ENCODE data around the gene NDUFS4.
"Not testable (repeated sequence)": the region's sequence is repeated elsewhere in the genome, so short reads cannot be mapped to it uniquely, and the experiment has no call there.

NDUFS4 gene

DNA sequence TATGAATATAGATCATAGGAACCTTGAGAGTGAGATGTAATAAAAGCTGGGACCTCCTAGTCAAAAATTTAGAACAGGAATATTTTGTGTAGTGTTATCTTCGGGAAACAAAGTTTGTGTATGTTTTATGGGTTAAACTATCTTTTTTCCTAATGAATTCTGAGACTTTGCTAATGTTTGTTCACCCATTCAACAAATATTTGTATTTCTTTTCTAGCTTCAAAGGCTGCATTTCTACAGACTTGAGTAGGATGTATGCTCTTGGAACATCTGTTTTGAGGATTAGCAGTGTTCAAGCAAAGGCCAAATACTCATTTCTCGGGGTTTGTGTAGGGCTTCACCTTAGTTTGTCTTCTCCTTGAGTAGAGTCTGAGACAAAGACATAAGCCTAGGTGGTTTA, 16.2 kb downstream of the NDUFS4 start:
- no peak for DNase-seq

DNA sequence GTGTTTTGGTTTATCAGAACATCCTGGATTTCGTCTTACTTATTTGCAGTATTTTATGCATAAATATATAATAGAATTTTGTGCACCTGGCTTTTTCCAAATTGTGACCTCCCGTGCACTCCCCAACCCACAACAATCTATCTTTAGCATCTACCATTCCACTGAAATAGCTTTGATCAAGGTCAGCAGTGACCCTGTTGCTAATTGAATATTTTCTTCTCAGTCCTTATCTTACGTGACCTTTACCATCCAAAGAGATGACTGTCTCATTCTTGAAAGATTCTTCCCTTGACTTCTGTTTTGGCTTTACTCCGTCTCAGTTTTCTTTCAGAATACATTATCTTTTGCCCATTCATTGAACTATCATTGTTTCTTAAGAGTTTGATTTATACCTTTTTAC, 18.4 kb downstream of the NDUFS4 start:
- no peak for DNase-seq

DNA sequence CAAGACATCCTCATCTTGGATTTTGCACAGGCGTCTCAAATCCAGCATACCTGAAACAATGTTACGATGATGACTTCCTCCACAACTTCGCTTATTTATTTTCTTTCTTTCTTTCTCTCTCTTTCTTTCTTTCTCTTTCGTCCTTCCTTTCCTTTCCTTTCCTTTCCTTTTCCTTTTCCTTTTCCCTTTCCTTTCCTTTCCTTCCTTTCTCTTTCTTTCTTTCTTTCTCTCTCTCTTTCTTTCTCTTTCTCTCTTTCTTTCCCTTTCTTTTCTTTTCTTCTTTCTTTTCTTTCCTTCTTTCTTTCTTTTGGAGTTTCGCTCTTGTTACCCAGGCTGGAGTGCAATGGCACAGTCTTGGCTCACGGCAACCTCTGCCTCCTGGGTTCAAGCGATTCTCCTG, 20.1 kb downstream of the NDUFS4 start:
- DNase-seq, result no peak

DNA sequence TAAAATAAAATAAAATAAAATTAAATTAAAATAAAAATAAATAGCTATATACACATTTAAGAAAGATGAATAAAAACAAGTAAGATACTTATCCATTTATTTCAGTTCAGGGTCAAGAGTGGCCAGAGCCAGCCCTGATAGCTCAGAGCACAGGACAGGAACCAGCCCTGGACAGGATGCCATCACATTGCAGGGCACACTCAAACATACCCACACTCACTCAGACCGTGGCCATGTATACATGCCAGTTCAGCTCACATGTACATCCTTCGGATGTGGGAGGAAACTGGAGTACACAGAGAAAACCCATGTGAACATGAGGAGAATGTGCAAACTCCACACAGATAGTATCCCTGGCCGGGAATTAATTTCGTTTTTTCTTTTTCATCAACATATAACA, 21.8 kb downstream of the NDUFS4 start:
- DNase-seq, result no peak

DNA sequence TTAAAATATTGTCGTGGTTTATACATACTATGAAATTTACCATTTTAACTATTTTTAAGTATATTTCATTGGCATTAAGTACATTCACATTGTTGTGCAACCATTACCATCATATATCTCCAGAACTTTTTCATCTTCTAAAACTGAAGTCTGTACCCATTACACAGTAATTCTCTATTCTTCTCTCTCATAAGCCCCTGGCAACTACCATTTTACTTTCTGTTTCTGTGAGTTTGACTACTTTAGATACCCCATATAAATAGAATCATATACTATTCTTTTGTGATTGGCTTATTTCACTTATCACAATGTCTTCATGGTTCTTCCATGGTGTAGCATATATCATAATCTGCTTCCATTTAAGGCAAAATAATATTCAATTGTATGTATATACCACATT, 30.3 kb downstream of the NDUFS4 start:
- DNase-seq, result no peak

DNA sequence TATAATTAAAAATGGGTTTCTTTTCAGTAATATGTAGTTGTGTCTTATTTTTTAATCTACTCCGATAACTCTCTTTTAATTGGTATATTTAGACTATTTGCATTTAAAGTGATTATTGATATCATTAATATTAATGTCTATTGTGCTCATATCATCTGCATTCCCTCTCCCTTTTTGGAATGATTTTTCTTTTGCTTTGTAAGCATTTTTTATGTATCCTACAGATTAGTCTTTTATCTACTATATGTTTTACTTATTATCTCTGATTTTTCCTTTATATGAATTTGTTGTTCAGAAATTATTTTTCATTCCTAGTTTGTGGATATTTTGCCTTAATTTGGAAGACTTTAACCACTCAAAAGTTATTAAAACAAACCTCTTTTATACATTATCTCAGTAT, 34.0 kb downstream of the NDUFS4 start:
- DNase-seq, result no peak

DNA sequence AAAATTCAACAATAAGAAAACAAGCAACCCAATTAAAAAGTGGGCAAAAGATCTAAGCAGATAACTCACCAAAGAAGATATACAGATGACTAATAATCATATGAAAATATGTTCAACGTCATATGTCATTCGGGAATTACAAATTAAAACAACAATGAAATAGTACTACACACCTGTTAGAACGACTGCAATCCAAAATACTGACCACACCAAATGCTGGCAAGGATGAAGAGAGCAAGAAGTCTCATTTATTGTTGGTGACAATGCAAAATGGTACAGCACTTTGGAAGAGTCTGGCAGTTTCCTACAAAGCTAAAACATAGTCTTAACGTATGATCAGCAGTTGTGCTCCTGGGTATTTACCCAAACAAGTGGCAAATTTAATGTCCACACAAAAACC, 37.5 kb downstream of the NDUFS4 start:
- no peak for DNase-seq

DNA sequence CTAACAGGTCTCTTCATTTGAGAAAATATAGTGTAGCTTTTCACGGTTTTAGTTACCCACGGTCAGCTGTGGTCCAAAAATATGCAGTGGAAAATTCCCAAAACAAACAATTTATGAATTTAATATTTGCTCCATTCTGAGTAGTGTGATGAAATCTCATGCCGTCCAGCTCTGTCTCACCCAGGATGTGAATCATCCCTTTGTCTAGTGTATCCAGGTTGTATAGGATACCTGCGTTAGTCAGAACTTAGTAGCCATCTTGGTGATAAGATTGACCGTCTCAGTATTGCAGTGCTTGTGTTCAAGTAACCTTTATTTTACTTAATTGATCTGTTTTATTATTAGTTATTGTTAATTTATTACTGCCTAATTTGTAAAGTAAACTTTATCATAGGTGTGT, 41.1 kb downstream of the NDUFS4 start:
- DNase-seq, result no peak

DNA sequence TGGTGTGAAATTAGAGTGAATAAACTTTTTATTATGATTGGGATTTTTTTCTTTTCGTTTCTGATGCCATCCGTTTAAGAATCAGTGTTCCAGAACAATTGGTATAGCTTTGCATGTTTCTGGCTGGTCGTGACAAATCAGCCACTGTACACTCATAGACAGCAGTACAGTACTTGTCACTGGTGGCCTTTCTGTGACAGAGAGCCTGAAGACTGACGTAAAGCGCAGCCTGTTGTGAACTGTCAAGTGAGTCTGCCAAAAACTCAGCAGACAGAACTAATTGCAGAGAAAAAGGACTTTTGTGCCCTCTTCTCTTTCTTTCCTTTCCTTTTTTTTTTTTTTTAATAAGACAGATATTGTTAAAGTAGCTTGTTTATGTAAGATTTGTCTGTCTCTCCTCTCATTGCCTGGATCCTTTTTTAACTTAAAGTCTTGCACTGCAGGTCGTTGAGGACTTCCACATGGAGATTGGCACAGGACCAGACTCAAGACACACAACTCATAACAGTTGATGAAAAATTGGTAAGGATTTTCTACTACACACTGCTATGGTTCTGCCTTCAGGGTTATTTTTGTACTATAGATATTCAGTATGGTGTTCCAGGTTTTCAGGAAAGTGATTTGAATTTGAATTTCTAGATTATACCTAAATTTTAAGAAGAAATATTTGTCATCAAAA, 42.7 kb downstream of the NDUFS4 start:
- no peak for DNase-seq

DNA sequence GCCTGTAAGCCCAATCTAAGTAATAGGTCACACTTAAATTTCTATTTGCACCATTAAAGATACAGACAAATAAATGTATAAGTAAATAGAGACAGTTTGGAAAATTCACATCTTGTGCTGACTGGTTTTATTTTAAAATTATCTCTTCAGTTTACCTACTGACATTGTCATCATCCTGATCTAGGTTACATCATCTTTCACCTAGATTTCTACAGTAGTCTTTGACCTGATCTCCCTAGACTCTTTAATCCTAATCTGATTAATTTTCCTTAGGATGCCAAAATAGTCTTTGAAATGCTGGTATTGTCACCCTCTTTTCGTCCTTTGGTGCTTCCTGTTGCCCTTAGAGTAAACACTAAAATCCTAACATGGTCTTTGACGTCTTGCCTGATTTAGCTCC, 43.9 kb downstream of the NDUFS4 start:
- DNase-seq, result no peak

DNA sequence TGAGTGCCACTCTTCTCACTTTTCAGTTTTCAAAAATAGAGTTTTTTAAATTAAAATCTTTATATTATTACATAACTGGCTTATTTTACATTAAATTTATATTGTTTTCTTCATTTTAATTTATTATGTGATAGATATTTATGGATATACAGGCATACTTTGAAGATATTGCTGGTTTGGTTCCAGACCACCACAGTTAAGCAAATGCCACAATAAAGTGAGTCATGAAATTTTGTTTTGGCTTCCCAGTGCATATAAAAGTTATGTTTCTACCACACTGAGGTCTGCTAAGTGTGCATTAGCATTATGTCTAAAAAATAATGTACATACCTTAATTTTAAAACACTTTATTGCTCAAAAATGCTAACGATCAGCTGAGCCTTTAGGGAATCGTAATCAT, 47.4 kb downstream of the NDUFS4 start:
- DNase-seq, result no peak

DNA sequence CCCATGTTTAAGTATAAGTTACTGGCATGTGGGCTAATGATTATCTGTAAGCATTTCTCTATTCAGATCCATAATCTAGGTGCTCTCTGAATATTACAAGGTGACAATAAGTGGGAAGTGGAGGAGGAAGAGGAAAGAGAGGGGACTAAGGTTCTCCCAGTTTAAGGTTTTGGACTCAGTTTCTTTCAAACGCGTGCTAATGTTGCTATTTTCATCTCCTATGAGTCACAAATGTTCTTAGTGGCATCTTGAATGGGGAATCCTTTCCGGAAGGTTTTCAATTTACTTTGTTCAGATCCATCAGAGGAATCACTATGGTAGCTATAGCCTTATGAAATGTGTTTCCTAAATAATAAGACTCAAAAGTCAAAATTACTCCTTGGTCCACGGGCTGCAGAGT, 48.5 kb downstream of the NDUFS4 start:
- not testable (repeated sequence) for DNase-seq

DNA sequence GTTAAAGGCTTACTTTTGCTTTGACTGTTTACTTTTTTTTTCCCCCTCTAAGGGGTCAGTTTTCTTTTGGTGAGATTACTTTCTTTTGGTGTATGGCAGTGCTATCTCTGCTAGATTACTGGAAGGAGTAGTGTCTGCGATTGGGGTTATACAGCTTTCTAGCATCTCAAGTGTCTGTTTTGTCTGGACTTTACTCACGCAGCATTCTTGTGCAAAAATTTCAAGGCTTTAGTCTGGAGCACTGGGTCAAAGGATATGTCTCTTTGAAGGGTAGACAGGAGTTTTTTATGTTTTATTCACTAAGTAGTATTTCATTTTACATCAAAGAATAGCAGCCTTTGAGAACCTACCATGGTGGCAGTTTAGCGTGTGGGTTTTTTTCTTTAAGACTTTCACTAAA, 52.6 kb downstream of the NDUFS4 start:
- DNase-seq, result no peak

DNA sequence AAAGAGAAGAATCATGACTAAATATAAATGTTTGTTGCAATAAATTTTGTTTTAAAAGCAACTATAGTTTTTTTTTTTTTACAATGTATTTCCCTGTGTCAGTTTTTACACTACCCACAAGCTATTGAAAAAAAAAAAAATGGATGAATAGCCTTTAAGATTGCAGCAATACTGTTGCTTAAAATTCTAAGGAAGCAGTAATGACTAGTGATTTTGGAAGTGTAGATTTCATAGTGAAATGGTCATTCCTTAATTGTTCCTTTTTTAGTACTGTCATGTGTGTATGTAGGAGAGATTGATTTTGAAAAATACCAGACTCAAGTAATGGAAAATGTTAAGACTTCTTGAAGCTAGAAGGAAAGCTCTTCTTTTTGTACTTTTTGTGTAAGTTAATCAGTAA, 53.1 kb downstream of the NDUFS4 start:
- DNase-seq, result no peak

DNA sequence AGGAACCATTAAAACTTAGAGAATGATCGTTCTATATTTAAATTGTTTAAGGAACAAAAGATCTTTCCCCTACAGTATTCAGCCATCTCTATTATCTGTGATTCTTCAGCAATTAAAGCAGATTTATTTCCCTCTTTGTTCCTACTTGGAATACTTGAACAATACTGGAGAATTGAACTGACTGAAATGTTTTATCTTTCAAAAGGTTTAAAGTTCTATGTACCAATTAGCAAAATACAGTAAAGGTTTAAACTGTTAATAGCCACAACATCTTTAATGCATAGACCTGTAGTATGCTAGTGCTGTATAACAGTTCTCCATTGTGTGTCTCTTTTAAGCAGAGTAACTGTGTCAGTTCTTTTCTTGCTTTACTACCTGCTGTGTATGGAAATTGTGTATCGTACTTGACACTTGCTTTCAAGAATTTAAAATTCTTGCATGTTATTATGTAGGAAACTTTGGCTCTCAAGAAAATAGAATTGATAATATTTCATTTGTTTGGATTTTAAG, 54.0 kb downstream of the NDUFS4 start:
- DNase-seq, result no peak

DNA sequence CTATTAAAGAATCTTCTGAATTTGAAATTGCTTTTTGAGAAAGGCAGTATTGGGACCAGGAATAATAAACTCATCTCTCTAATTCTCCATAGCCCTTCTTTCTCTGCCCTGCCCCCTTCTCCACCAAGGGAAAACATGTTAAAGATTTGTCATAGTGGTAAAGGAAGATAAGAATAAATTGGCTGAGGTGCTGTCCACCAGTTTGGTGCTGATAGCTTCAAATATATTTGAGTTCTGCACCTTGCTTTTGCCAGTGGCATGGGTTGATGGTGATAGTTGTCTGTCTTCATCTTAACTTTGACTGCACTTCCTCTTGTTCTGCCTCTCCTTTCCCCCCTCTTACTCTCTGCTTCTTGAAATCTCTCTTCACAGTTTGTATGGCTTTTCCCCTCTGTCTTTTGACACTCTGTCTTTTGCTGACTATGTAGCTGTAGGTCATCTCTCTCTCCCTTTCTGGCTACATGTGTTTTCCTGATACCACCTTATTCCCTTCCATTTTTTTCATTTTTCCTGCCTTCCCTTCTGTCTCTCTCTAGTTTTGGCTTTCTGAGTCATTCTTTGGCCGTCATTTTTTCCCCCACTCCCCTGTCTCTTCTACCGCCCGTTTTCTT, 56.6 kb downstream of the NDUFS4 start:
- DNase-seq, result no peak

DNA sequence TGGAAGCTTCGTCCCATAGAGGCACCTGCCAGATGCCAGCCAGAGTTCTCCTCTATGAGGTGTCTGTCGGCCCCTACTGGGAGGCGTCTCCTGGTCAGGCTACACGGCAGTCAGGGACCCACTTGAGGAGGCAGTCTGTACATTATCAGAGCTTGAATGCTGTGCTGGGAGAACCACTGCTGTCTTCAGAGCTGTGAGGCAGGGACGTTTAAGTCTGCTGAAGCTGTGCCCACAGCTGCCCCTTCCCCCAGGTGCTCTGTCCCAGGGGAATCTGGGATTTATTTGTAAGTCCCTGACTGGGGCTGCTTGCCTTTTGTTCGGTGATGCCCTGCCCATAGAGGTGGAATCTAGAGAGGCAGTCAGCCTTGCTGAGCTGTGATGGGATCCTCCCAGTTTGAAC, 70.8 kb downstream of the NDUFS4 start:
- DNase-seq, result no peak

DNA sequence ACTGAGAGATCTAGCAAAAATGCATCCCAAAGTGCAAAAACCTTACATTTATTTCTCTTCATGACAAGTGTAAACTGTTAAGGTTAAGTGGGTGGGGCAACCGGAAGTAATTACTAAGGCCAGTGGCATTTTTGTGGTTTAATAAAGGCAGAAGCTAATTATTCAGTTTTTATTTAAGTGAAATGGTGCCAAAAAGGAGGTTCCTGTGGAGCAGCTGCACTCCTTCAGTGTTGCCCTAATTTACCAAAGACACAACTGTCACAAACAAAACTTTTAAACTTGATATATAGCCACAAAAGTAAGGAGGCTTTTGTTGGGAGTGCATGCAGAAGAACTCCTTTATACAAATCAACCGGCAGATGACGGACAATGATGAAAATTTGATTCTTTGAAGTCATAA, 81.6 kb downstream of the NDUFS4 start:
- no peak for DNase-seq

DNA sequence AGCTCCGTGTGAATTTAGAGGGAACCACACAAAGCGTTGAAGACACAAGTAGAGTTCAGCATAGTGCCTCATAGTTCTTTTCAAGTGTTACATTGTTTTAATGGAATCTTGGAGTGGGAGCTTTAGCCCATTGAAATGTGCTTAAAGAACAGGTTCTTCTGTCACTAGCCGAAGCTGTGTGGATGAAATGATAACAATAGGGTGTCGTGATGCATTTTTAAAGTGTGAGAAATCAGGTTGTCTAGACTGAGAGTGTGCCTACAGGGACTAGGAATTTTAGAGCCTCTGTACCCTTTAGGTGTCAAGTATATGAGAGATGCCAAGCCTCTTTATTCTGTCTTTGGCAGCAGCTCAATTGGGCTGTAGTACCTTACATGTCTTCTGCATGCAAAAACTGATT, 83.0 kb downstream of the NDUFS4 start:
- DNase-seq, result no peak

DNA sequence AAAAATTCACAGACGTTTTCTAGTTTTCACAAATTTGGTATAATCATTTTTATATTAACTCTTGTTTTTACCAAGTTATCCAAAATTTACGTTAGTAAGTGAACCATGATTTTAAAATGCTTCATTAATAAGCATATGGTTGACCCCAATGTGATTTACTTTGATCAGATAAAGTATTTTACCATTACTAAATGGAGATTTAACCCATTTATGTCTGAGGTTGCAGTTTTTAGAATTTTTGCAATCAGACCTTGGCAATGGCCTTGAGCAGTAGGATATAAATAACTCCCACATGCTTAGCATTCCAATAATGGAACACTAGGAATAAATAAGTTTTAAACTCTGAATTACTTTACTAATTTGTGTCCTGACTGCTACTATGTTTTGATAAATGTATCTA, 84.6 kb downstream of the NDUFS4 start:
- no peak for DNase-seq

DNA sequence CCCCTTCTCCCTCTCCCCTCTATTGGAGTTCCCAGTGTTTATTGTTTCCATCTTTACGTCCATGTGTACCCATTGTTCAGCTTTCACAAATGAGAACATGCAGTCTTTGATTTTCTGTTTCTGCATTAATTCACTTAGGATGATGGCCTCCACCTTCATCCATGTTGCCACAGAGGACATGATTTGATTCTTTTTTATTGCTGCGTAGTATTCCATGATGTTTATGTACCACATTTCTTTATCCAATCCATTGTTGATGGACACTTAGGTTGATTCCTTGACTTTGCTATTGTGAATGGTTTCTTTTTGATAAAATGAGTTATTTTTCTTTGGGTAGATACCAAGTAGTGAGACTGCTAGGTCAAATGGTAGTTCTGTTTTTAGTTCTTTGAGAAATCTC, 88.9 kb downstream of the NDUFS4 start:
- no peak for DNase-seq

DNA sequence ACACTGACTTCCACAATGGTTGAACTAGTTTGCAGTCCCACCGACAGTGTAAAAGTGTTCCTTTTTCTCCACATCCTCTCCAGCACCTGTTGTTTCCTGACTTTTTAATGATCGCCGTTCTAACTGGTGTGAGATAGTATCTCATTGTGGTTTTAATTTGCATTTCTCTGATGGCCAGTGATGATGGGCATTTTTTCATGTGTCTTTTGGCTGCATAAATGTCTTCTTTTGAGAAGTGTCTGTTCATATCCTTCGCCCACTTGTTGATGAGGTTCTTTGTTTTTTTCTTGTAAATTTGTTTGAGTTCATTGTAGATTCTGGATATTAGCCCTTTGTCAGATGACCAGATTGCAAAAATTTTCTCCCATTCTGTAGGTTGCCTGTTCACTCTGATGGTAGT, 100.1 kb downstream of the NDUFS4 start:
- DNase-seq, result not testable (repeated sequence)

DNA sequence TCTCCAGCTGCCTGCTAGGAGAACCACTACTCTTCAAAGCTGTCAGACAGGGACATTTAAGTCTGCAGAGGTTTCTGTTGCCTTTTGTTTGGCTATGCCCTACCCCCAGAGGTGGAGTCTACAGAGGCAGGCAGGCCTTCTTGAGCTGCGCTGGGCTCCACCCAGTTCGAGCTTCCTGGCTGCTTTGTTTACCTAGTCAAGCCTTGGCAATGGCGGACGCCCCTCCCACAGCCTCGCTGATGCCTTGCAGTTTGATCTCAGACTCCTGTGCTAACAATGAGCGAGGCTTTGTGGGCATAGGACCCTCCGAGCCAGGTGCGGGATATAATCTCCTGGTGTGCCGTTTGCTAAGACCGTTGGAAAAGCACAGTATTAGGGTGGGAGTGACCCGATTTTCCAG, 104.9 kb downstream of the NDUFS4 start:
- DNase-seq, result not testable (repeated sequence)

DNA sequence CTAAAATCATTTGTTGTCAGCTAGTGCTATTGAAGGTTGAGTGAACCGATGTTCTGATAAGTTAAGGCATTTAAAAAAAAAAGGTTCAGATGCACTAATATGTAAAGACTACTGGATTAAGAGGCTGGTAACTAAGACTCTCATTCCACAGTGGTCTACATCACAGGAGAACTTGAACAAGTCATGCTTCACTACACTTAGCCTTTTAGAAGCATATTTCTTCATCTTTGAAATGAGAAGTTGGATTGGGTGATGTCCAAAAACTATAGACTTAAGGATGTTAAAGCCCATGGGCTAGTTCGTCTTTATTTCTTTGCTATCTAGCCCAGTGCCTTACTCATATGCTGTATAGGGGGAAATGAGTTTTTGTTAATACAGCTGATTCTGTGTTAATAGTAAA, 107.2 kb downstream of the NDUFS4 start:
- DNase-seq, result no peak

DNA sequence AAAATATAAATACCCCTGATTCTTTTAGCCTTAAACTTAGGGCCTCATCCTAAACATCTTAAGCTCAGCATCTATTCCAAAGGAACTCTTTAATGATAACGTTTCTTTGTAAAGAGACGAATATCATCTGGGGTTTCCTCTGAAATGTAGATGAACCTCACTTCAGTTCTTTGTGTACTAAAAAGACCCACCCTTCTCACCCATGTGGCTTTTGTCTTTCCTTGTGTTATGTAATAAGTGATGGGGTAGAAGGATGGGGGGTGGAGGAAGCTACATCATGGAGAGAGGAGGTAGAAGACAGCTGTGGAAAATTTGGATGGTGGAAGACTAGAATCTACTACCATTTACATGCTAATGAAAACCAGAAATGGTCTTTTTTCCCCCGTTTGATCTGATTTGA, 111.0 kb downstream of the NDUFS4 start:
- no peak for DNase-seq

Measured in activated naive CD4-positive, alpha-beta T cell treated with Interleukin-2 at 50 U/mL for 16 hours (primary cell).